Endodermal cell (in vitro differentiated cells): ENCODE measurements around the gene MARCHF11. TPM values are rescaled to one million over a fixed set of nuclear protein-coding genes. Genes with fewer than 3 reads are reported as not detected.

Experiments used
- DNase-seq: peaks from one replicate; pipeline ENCODE4 v3.0.0-alpha.2; 2017
- H3K27ac ChIP-seq: 2 replicates; pipeline ENCODE4 v1.5.1; 2013; ENCODE audit warnings: mild to moderate bottlenecking, low read depth, low read length, moderate library complexity
- H3K27me3 ChIP-seq: 2 replicates; pipeline ENCODE4 v1.6.1; 2013; ENCODE audit warnings: mild to moderate bottlenecking, low read length, moderate library complexity; ENCODE audit not compliant: insufficient read depth, control insufficient read depth, poor library complexity, severe bottlenecking
- H3K36me3 ChIP-seq: 2 replicates; pipeline ENCODE4 v1.7.0; 2013; ENCODE audit warnings: mild to moderate bottlenecking, low read length, moderate library complexity; ENCODE audit not compliant: control insufficient read depth, insufficient read depth
- H3K4me1 ChIP-seq: one replicate; pipeline ENCODE4 v1.7.0; 2013; ENCODE audit warnings: low read length; ENCODE audit not compliant: control insufficient read depth, insufficient read depth
- H3K4me3 ChIP-seq: 2 replicates; pipeline ENCODE4 v1.5.1; 2013; ENCODE audit warnings: mild to moderate bottlenecking, low read length, moderate library complexity
- H3K9ac ChIP-seq: 2 replicates; pipeline ENCODE4 v1.6.1; 2013; ENCODE audit warnings: mild to moderate bottlenecking, low read length, moderate library complexity; ENCODE audit not compliant: poor library complexity, severe bottlenecking; ENCODE audit errors: extremely low read depth
- H3K9me3 ChIP-seq: 2 replicates; pipeline ENCODE4 v1.6.1; 2013; ENCODE audit warnings: mild to moderate bottlenecking, low read length, moderate library complexity; ENCODE audit not compliant: control insufficient read depth
- H3K27ac Mint-ChIP-seq: 2 replicates; pipeline ENCODE4 v1.8.0; 2020; ENCODE audit warnings: mixed read lengths
- H3K27me3 Mint-ChIP-seq: 2 replicates; pipeline ENCODE4 v1.8.0; 2021; ENCODE audit warnings: mild to moderate bottlenecking, mixed read lengths; ENCODE audit not compliant: insufficient read depth
- H3K36me3 Mint-ChIP-seq: 2 replicates; pipeline ENCODE4 v1.8.0; 2020; ENCODE audit warnings: low read depth, mixed read lengths
- H3K4me1 Mint-ChIP-seq: 2 replicates; pipeline ENCODE4 v1.8.0; 2020; ENCODE audit warnings: mixed read lengths
- H3K4me3 Mint-ChIP-seq: 2 replicates; pipeline ENCODE4 v1.8.0; 2020; ENCODE audit warnings: mild to moderate bottlenecking, moderate library complexity, mixed read lengths
- H3K9me3 Mint-ChIP-seq: 2 replicates; pipeline ENCODE4 v1.8.0; 2020; ENCODE audit warnings: mild to moderate bottlenecking, mixed read lengths
- CTCF ChIP-seq: fragments of 200-600 bp; sonication (generic); conservative IDR thresholded peaks from 2 replicates; pipeline ENCODE4 v1.5.0; 2021; ENCODE audit warnings: antibody characterized with exemption, mild to moderate bottlenecking
- WGBS, 2 experiments: methylation state at CpG; one replicate each; pipeline versions ENCODE4 v1.1.5 to v1.1.7; 2013; ENCODE audit warnings: missing lambda C conversion rate in 2 of 2, mixed read lengths in 1 of 2; ENCODE audit not compliant: insufficient coverage in 1 of 2, insufficient read length in 1 of 2; 5-methylcytosine and 5-hydroxymethylcytosine counted together
- long read RNA-seq, 4 experiments: library from polyadenylated mRNA in 2 of 4; library from RNA in 1 of 4; library from capped mRNA in 1 of 4; stranded (forward) in 3 of 4; unstranded in 1 of 4; transcript quantifications; one replicate each; pipeline ENCODE4 v2.0.0, GENCODE V29; 2020 to 2021; ENCODE audit warnings: inconsistent platforms in 1 of 4
- polyA plus RNA-seq, 2 experiments: library from polyadenylated mRNA; stranded (reverse); fragments of 50-300 nt; gene quantifications; one replicate each; pipeline ENCODE4 v1.2.3, GENCODE V29; 2013
- total RNA-seq, 2 donors: library from RNA; stranded (reverse); fragmentation: NEBNext Ultra II Directional in 1 of 2; extraction: Animal tissue kit (Norgen Biotek cat#: 25700) in 1 of 2; gene quantifications; 2 replicates in 1 of 2; 3 replicates in 1 of 2; pipeline ENCODE4 v1.2.1, GENCODE V29; 2021

The MARCHF11 gene
- 10 to 100 TPM; 19.0 to 19.9 TPM for total RNA-seq
- 2.5 TPM for polyA plus RNA-seq (2013, experiment 1 of 2)
- 3.5 TPM for polyA plus RNA-seq (2013, experiment 2 of 2)
- long read RNA-seq, experiment 1, transcript MARCH11-201 (4 exons, 1,741 nt), result major isoform, 5 of 8 reads
- long read RNA-seq, experiment 1, partial matches to known transcripts, result 0 of 8 reads
- long read RNA-seq, experiment 1, other reads (novel, unspliced or antisense), result 3 of 8 reads
- long read RNA-seq, experiment 2, transcript MARCH11-201 (4 exons, 1,741 nt), result major isoform, 11 of 20 reads
- long read RNA-seq, experiment 2, partial matches to known transcripts, result 0 of 20 reads
- long read RNA-seq, experiment 2, other reads (novel, unspliced or antisense), result 9 of 20 reads
- long read RNA-seq, experiment 3, result 0 reads
- long read RNA-seq, experiment 4, partial matches to known transcripts, result 0 of 1 reads
- long read RNA-seq, experiment 4, other reads (novel, unspliced or antisense), result 0 of 1 reads

GRCh38 chr5:16179511-16179935, at the start of gene MARCHF11:
Gene MARCHF11 (minus strand): TSS chr5:16179791. CDS start chr5:16179575, 216 bp downstream.
- Histone ChIP-seq H3K4me3 (peak within 1 kb of the TSS; percentile 83), H3K4me1 (no peaks in the 10 kb centered on the region), H3K27me3 (peaks cover 19% of the 10 kb centered on the region), H3K27ac (no peak within 1 kb of the TSS), H3K9me3 (no peaks in the 10 kb centered on the region), H3K36me3 (peaks cover 25% of the 10 kb centered on the region), H3K9ac (peak within 1 kb of the TSS; percentile 0)
- H3K4me1 Mint-ChIP-seq, result peaks cover 11% of the 10 kb centered on the region
- H3K27me3 Mint-ChIP-seq, result peaks cover 37% of the 10 kb centered on the region
- no peak for TF ChIP-seq CTCF
- no peak within 1 kb of the TSS for H3K27ac Mint-ChIP-seq
- WGBS, 2 experiments, result 0 to 5% methylated on average over 4 to 58 of the region's 59 CpGs
- DNase-seq, result peak; percentile 80
- peak within 1 kb of the TSS; percentile 68 for H3K4me3 Mint-ChIP-seq
- peaks cover 25% of the 10 kb centered on the region for H3K36me3 Mint-ChIP-seq
- H3K9me3 Mint-ChIP-seq, result no peaks in the 10 kb centered on the region

GRCh38 chr5:16225927-16226326, 46.3 kb upstream of the MARCHF11 start:
- H3K27me3 ChIP-seq, result no peaks in the 10 kb centered on the region
- peaks cover 33% of the 10 kb centered on the region for H3K9me3 ChIP-seq
- Mint-ChIP-seq H3K27ac (no peak overlapping the region), H3K36me3 (no peaks in the 10 kb centered on the region), H3K4me3 (no peak overlapping the region), H3K9me3 (no peaks in the 10 kb centered on the region), H3K4me1 (peaks cover 26% of the 10 kb centered on the region), H3K27me3 (no peaks in the 10 kb centered on the region)
- H3K36me3 ChIP-seq, result no peaks in the 10 kb centered on the region
- H3K9ac ChIP-seq, result no peak overlapping the region
- WGBS, 2 experiments, result 82 to 94% methylated on average over 4 to 5 of the region's 5 CpGs
- no peak for TF ChIP-seq CTCF
- peak overlapping the region; percentile 43 for H3K4me3 ChIP-seq
- peaks cover 7% of the 10 kb centered on the region for H3K4me1 ChIP-seq
- no peak overlapping the region for H3K27ac ChIP-seq
- no peak for DNase-seq

GRCh38 chr5:16192311-16192710, 12.7 kb upstream of the MARCHF11 start:
- H3K4me1 ChIP-seq, result no peaks in the 10 kb centered on the region
- no peaks in the 10 kb centered on the region for H3K36me3 ChIP-seq
- no peaks in the 10 kb centered on the region for H3K27me3 ChIP-seq
- H3K9me3 ChIP-seq, result peaks cover 3% of the 10 kb centered on the region
- Mint-ChIP-seq H3K4me1 (no peaks in the 10 kb centered on the region), H3K36me3 (no peaks in the 10 kb centered on the region), H3K27me3 (peaks cover 2% of the 10 kb centered on the region), H3K27ac (no peak overlapping the region), H3K4me3 (no peak overlapping the region), H3K9me3 (peaks cover 16% of the 10 kb centered on the region)
- H3K9ac ChIP-seq, result no peak overlapping the region
- DNase-seq, result no peak
- H3K27ac ChIP-seq, result no peak overlapping the region
- TF ChIP-seq CTCF, result no peak
- H3K4me3 ChIP-seq, result no peak overlapping the region
- WGBS, 2 experiments, result 79 to 81% methylated on average over 2 to 5 of the region's 5 CpGs
